HepG2 (cell line): ENCODE data around the gene SLC35A1. TPM values are rescaled to one million over a fixed set of nuclear protein-coding genes. Genes with fewer than 3 reads are reported as not detected.

Source experiments
- ERF ChIP-seq: IDR thresholded peaks from 2 replicates; pipeline ENCODE4 v1.6.1; 2018; ENCODE audit warnings: missing biosample characterization, missing genetic modification reagents
- FUBP1 ChIP-seq: sonication (generic); formaldehyde crosslinking; IDR thresholded peaks from 2 replicates; pipeline ENCODE4 v1.5.1; 2020; ENCODE audit warnings: missing genetic modification reagents, mild to moderate bottlenecking, borderline replicate concordance
- HNRNPL ChIP-seq: fragments of 200-400 bp; formaldehyde crosslinking; IDR thresholded peaks from 2 replicates; pipeline ENCODE4 v1.6.1; 2017; ENCODE audit warnings: mild to moderate bottlenecking, low read depth, low read length
- HOXA9 ChIP-seq: sonication (generic); formaldehyde crosslinking; IDR thresholded peaks from 2 replicates; pipeline ENCODE4 v1.8.1; 2022; ENCODE audit warnings: missing genetic modification reagents, mild to moderate bottlenecking, moderate library complexity, borderline replicate concordance
- JDP2 ChIP-seq: sonication (generic); formaldehyde crosslinking; IDR thresholded peaks from 2 replicates; pipeline ENCODE4 v1.8.1; 2022; ENCODE audit warnings: missing genetic modification reagents, borderline replicate concordance
- KLF12 ChIP-seq: sonication (generic); formaldehyde crosslinking; IDR thresholded peaks from 2 replicates; pipeline ENCODE4 v1.4.0; 2020; ENCODE audit warnings: missing genetic modification reagents, borderline replicate concordance
- KLF9 ChIP-seq: IDR thresholded peaks from 2 replicates; pipeline ENCODE4 v1.6.1; 2016; ENCODE audit warnings: low read depth
- MED1 ChIP-seq: sonication (generic); formaldehyde crosslinking; IDR thresholded peaks from 2 replicates; pipeline ENCODE4 v1.4.0; 2020; ENCODE audit warnings: missing genetic modification reagents
- MIXL1 ChIP-seq: IDR thresholded peaks from 2 replicates; pipeline ENCODE4 v1.6.1; 2016
- MYNN ChIP-seq: sonication (generic); formaldehyde crosslinking; IDR thresholded peaks from 2 replicates; pipeline ENCODE4 v1.4.0; 2020; ENCODE audit warnings: mild to moderate bottlenecking, low read depth, missing genetic modification reagents
- NONO ChIP-seq, 2 experiments: fragments of 450-650 bp in 1 of 2; sonication (generic) in 1 of 2; formaldehyde crosslinking in 1 of 2; IDR thresholded peaks in 1 of 2; conservative IDR thresholded peaks in 1 of 2; 2 replicates each; pipeline versions ENCODE4 v1.6.1 to v1.8.0; 2017 to 2022; ENCODE audit warnings: mild to moderate bottlenecking in 1 of 2, missing genetic modification reagents in 1 of 2, moderate library complexity in 1 of 2
- POGZ ChIP-seq: sonication (generic); formaldehyde crosslinking; IDR thresholded peaks from 2 replicates; pipeline ENCODE4 v1.4.0; 2020; ENCODE audit warnings: mild to moderate bottlenecking, missing genetic modification reagents
- POLR2AphosphoS5 ChIP-seq: IDR thresholded peaks from 2 replicates; pipeline ENCODE4 v1.6.1; 2012; ENCODE audit warnings: low read depth, low read length
- RAD51 ChIP-seq: fragments of 450-650 bp; IDR thresholded peaks from 2 replicates; pipeline ENCODE4 v1.6.1; 2016; ENCODE audit warnings: borderline replicate concordance
- REPIN1 ChIP-seq: sonication (generic); formaldehyde crosslinking; IDR thresholded peaks from 2 replicates; pipeline ENCODE4 v1.8.0; 2022; ENCODE audit warnings: missing genetic modification reagents, low read depth, mild to moderate bottlenecking, borderline replicate concordance
- SOX5 ChIP-seq: IDR thresholded peaks from 2 replicates; pipeline ENCODE4 v1.6.1; 2016; ENCODE audit warnings: borderline replicate concordance
- ZFAT ChIP-seq: sonication (generic); formaldehyde crosslinking; conservative IDR thresholded peaks from 2 replicates; pipeline ENCODE4 v1.8.1; 2023; ENCODE audit warnings: missing genetic modification reagents, inconsistent platforms
- ZNF274 ChIP-seq: sonication (generic); formaldehyde crosslinking; IDR thresholded peaks from 2 replicates; pipeline ENCODE4 v1.5.1; 2020; ENCODE audit warnings: mild to moderate bottlenecking, missing genetic modification reagents
- ZNF30 ChIP-seq: sonication (generic); formaldehyde crosslinking; IDR thresholded peaks from 2 replicates; pipeline ENCODE4 v1.5.0; 2020; ENCODE audit warnings: mild to moderate bottlenecking, missing genetic modification reagents
- ZNF614 ChIP-seq: IDR thresholded peaks from 2 replicates; pipeline ENCODE4 v1.6.1; 2018; ENCODE audit warnings: missing biosample characterization, missing genetic modification reagents, inconsistent platforms, borderline replicate concordance
- polyA plus RNA-seq, 8 experiments: library from polyadenylated mRNA; depleted of rRNA in 3 of 8; stranded (reverse) in 7 of 8; unstranded in 1 of 8; fragments of >200 nt; fragmentation: Illumina TruSeq in 4 of 8; extraction: Trizol in 4 of 8; gene quantifications; 2 replicates each; pipeline versions ENCODE4 v1.2.1 to v1.2.3, GENCODE V29; 2011 to 2016; ENCODE audit warnings: low read depth in 4 of 8, missing spikeins in 1 of 8, mixed read lengths in 1 of 8; ENCODE audit not compliant: insufficient read depth in 1 of 8
- total RNA-seq, 5 experiments: library from RNA; depleted of rRNA; stranded (reverse); fragments of >200 nt; fragmentation: Illumina TruSeq; extraction: Trizol; gene quantifications; 2 replicates each; pipeline ENCODE4 v1.2.3, GENCODE V29; 2016; ENCODE audit warnings: low read depth in 1 of 5
- TF ChIP-seq, protein P1 (sequence below): sonication (generic); formaldehyde crosslinking; IDR thresholded peaks from 2 replicates; pipeline ENCODE4 v1.4.0; 2020; ENCODE audit warnings: missing genetic modification reagents
- TF ChIP-seq, protein P2 (sequence below): sonication (generic); formaldehyde crosslinking; IDR thresholded peaks from 2 replicates; pipeline ENCODE4 v1.5.1; 2020; ENCODE audit warnings: mild to moderate bottlenecking, moderate library complexity, missing genetic modification reagents

The SLC35A1 gene
- total and polyA plus RNA-seq, 2 of the 13 experiments (the other 11 are each of a cell fraction or from before 2014, with no cell fraction given): 24.8 to 25.1 TPM

GRCh38 chr6:87534377-87535047 lies 61.7 kb downstream of the SLC35A1 start (continued):
- peak; percentile 95 for TF ChIP-seq SOX5 (CRISPR knock-in tag)
- peak; percentile 32; the same call in 1 of the 2 replicates for TF ChIP-seq REPIN1 (CRISPR knock-in tag)
- no peak for TF ChIP-seq ZNF30 (CRISPR knock-in tag)
- TF ChIP-seq FUBP1 (CRISPR knock-in tag): no peak
- TF ChIP-seq POGZ (CRISPR knock-in tag): peak; percentile 58
- peak; percentile 54; the same call in 1 of the 2 replicates for TF ChIP-seq ERF
- TF ChIP-seq ZNF274 (CRISPR knock-in tag): no peak
- TF ChIP-seq, protein P1, sequence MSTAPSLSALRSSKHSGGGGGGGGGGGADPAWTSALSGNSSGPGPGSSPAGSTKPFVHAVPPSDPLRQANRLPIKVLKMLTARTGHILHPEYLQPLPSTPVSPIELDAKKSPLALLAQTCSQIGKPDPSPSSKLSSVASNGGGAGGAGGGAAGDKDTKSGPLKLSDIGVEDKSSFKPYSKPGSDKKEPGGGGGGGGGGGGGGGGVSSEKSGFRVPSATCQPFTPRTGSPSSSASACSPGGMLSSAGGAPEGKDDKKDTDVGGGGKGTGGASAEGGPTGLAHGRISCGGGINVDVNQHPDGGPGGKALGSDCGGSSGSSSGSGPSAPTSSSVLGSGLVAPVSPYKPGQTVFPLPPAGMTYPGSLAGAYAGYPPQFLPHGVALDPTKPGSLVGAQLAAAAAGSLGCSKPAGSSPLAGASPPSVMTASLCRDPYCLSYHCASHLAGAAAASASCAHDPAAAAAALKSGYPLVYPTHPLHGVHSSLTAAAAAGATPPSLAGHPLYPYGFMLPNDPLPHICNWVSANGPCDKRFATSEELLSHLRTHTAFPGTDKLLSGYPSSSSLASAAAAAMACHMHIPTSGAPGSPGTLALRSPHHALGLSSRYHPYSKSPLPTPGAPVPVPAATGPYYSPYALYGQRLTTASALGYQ (CRISPR knock-in tag): peak; percentile 54; the same call in 1 of the 2 replicates
- no peak for TF ChIP-seq JDP2 (CRISPR knock-in tag)
- no peak for TF ChIP-seq NONO (IDR thresholded peaks at IDR 0.05)
- peak; percentile 48; the same call in 1 of the 2 replicates for TF ChIP-seq NONO (CRISPR knock-in tag; conservative IDR thresholded peaks at IDR 0.05)
- TF ChIP-seq ZFAT (CRISPR knock-in tag): no peak
- TF ChIP-seq MIXL1: peak; percentile 92
- TF ChIP-seq MYNN (CRISPR knock-in tag): no peak
- TF ChIP-seq, protein P2, sequence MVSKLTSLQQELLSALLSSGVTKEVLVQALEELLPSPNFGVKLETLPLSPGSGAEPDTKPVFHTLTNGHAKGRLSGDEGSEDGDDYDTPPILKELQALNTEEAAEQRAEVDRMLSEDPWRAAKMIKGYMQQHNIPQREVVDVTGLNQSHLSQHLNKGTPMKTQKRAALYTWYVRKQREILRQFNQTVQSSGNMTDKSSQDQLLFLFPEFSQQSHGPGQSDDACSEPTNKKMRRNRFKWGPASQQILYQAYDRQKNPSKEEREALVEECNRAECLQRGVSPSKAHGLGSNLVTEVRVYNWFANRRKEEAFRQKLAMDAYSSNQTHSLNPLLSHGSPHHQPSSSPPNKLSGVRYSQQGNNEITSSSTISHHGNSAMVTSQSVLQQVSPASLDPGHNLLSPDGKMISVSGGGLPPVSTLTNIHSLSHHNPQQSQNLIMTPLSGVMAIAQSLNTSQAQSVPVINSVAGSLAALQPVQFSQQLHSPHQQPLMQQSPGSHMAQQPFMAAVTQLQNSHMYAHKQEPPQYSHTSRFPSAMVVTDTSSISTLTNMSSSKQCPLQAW: no peak
- TF ChIP-seq MED1 (CRISPR knock-in tag): peak; percentile 68
- 0 out of 2 replicates have a peak, but pooled peaks have one; percentile 61 for TF ChIP-seq KLF9 (CRISPR knock-in tag)
- no peak for TF ChIP-seq KLF12
- TF ChIP-seq POLR2AphosphoS5: no peak
- TF ChIP-seq HOXA9 (CRISPR knock-in tag): no peak
- TF ChIP-seq ZNF614 (CRISPR knock-in tag): peak; percentile 74; the same call in 1 of the 2 replicates
- no peak for TF ChIP-seq RAD51
- no peak for TF ChIP-seq HNRNPL
